RKO (cell line): ENCODE data around the gene TK2.
"Not testable (repeated sequence)": the region's sequence is repeated elsewhere in the genome, so short reads cannot be mapped to it uniquely, and the experiment has no call there.

ENCODE experiments used
- DNase-seq: peaks from one replicate; pipeline ENCODE4 v3.0.0-alpha.2; 2016; ENCODE audit warnings: low spot score

Gene TK2

DNA sequence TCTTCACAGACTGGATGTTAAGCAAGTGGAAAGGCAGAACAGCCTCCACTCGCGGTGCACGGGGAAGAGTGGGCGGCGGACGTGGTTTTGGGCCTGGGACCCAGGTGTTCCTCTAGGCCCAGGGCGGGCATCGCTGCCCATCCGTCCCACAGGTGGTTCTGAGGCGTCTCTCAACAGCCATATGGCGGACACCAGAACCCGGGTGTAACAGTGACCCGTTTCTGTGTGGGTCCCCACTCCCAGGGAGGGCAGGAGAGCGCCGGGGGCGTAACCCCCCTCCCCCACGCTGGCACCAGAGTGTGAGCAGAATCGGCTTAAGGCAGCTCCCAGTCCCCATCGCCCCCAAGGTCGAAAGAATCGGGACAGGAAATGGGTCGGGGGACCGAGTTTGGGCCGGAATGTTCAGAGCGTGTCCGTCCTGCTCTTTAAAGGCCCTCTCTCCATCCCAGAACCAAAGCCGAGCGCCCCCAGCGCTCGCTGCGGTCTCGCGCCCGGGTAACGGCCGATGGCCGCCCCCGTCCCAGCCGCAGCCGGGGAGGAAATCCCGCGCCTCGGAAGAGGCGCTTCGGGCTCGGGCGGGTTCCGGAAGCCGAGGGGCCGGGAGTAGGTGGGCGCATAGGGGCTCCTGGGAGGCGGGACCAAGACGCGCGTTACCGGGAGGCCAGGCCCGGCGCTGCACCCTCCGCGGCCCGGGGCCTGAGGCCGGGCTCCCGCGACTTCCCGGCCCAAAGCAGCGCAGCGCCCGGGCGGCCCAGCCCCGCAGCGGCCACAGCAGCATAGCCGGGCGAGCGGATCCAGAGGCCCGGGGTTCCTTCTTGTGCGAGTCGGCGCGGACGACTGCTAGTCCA lies at the start of gene TK2:
TSS of gene TK2 (minus strand) at position 839 of the 848 bp plus-strand sequence. CDS start at position 778, 61 bp downstream.
- DNase-seq, result peak; percentile 43

- no peak for DNase-seq
Observed at GRCh38 chr16:66598111-66598510, 48.2 kb upstream of the TK2 start.

DNA sequence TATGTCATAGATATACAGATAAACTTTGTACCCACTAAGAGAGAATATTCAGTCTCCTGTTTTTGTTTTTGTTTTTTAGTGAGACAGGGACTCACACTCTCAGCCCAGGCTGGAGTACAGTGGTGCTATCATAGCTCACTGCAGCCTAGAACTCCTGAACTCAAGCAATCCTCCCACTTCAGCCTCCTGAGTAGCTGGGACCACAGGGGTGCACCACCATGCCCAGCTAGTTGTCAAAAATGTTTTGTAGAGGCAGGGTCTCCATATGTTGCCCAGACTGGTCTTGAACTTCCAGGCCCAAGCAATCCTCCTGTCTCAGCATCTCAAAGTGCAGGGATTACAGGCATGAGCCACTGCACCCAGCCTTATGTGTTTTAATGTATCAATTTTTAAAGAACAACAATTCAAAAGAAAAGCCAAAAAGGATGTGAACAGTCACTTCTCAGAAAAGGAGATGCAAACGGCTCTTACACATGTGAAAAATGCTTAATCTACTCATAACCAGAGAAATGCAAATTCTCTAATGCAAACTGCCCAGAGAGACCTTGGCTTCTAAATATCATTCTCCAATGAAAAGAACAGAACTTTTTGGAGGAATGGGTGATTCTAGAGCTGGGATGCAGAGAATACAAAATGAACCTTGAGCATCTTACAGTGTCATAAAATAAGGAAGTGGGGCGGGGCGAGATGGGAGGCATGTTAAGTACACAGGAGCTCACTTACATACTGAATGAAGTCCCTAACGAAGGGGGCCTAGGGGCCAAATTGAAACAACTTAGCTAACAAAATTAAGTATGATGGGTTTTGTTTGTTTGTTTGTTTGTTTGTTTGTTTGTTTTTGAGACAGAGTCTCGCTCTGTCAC lies 47.3 kb upstream of the TK2 start:
- DNase-seq, result no peak

DNA sequence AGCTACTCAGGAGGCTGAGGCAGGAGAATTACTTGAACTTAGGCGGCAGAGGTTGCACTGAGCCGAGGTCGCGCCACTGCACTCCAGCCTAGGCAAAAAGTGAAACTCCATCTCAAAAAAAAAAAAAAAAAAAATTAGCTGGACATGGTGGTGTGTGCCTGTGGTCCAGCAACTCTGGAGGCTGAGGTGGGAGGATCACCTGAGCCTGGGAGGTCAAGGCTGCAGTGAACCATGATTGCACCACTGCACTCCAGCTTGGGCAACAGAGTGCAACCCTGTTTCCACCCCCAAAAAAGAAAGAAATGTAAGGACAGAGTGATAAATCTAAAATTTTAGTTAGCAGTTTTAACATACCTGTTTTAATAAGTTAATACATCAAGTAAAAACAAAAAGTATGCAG lies 46.6 kb upstream of the TK2 start:
- not testable (repeated sequence) for DNase-seq

- DNase-seq, result no peak
Observed at GRCh38 chr16:66594739-66595138, 44.8 kb upstream of the TK2 start.

GRCh38 chr16:66592814-66593213 lies 42.9 kb upstream of the TK2 start:
- DNase-seq, result no peak

DNA sequence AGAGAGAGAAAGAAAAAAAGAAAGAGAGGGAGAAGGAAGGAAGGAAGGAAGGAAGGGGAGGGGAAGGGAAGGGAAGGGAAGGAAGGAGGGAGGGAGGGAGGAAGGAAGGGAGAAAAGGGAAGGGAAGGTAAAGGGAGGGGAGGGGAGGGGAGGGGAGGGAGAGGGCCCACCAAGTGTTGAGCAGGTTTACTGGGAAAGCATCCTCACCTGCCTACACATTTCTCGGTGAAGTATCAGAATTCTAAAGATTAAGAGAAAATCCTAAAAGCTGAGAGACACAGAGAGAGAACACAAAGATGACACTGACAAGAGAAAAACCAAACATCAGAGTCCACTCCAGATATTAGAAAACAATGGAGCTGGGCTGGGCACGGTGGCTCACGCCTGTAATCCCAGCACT lies 42.3 kb upstream of the TK2 start:
- no peak for DNase-seq

DNA sequence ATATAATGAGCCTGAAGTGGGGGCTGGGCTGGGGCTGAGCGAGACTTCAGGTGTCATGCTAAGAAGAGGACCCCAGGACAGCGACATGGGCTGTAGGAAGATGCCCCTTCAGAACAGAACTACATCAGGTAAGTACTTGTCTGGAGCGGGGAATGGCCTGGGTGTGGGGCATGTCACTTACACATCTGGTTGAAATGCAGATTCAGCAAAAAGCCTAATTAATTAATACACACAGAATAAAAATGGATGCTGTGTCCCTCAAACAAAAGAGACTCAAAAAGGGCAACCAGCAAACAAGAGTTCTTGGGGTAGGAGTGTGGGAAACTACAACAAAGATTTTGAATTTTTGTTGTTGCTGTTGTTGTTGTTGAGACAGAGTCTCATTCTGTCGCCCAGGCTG lies 41.1 kb upstream of the TK2 start:
- DNase-seq, result no peak

DNA sequence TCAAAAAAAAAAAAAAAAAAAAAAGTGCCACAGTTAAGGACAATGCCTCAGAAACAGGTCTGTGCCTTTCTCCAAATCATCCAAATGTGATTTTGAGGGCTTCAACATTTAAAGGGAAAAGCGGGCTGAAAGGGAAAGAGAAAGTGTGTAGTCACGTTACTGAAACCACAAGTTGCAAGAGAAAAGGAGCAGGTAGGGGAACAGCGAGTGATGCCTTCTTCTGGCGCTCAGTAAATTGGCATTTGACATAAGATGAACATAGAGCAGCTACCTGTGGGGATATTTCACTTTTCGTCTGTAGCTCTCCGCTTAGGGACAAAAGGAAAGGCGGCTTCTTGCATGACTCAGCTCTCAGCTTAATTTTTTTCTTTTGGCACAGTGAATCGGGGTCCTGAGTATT lies 40.4 kb upstream of the TK2 start:
- no peak for DNase-seq

- DNase-seq, result peak; percentile 46
Observed at GRCh38 chr16:66588981-66589713, 39.2 kb upstream of the TK2 start.

- no peak for DNase-seq
Observed at GRCh38 chr16:66587881-66588600, 38.1 kb upstream of the TK2 start.

DNA sequence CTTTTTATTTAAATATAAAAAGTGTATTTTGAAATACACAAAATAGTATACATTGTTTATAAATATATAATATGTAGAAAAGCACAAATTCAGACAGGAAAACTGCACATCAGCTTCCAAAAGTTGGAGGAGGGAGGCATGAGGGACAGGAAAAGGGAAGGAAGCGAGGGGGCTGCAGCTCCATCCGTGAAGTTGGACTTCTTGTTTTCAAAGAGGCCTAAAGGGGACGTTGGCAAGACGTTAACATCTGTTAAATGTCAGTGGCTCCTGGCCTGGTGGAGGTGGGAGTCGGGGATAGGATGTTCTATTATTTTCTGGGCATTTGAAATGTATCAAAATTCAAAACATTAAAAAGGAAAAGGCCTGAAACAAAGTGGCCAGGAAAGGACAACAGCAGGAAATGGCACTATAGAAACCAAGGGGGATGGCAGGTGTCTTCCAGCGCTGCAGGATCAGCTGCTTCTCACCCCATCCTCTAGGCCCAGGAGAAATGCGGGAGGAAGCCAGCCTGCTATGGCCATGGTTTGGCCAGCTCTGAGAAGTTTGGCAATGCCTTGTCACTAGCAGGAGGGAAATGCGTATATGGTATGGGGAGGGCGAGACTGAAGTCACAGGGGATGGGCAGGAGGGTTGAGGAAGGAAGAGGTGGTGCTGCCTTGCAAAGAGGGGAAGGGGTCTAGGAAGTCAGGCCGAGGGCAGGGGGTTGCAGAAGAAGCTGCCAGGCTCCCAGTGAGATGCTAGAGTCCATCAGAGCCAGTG lies 35.7 kb upstream of the TK2 start:
- no peak for DNase-seq

GRCh38 chr16:66581246-66581952 lies 31.5 kb upstream of the TK2 start:
- DNase-seq, result no peak

DNA sequence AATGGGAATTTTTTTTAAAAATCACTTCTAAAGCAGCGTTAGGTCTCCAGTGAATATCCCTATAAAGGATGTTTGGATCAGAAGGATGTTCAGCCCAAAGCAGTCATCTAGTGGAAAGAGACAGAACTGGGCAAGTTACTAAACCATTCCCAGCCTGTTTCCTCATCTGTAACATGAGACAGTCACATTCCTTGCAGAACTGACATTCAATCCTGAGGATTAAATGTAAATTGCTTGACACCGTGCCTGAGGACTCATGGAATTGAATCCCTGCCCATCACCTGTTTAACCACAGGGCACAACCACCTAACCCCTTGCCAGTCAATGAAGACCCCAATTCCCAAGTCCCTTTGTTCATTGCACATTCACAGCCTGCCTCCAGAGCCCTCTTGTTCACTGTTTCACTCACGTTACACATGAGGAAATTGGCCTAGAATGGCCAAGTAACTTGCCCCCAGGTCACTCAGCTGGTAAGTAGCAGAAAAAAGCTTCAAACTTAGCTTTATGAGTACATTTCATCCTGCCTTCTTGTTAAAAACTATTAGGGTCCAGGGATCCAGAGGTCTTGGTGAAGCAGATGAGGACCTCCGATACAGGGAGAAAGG lies 30.8 kb upstream of the TK2 start:
- no peak for DNase-seq

DNA sequence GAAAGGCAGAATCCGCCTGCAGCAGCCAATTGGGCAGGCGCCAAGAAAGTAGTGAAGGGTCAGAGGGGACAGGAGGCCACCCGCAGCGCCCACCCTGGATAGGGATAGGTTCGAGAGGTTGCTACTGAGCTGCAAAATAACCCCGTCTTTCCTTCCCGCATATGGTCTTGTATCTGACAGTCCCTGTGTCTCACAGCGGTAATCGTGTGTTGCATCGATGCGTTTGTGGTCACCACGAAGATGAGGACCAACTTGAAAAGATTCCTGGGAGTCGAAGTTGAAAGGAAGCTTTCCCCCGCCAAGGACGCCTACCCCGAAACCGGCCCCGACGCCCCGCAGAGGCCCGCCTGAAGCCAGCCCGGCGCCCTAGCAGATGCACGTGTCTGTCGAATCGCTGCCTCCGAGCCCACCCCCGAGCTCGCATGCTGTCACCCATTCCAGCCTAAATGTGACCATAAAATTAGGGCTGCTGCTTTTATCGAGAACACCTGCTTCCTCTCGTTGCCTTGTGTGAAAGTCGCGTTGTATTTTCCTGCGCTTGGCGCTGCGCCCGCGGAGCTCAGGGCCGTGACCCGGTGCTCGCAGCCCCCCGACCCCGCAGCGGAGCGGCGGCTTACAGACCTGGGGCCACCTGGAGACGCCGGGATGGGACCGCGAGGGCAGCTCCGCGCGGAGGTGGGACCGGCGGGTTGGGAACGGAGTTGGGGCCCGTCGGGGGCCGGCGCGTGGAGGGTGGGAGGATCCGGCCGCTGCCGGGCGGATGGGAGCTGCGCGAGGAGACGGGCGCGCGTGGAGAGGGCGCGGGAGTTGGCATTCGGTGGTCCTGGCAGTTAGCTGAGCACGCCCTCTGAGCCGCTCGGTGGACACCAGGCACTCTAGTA lies 29.0 kb upstream of the TK2 start, which contains the start of gene CMTM2:
TSS of gene CMTM2 (plus strand) at position 813 of the 881 bp plus-strand sequence. CDS start 145 bp downstream, outside the sequence.
- DNase-seq, result no peak

- no peak for DNase-seq
Observed at GRCh38 chr16:66576296-66576695, 26.4 kb upstream of the TK2 start.

- no peak for DNase-seq
Observed at GRCh38 chr16:66575060-66575459, 25.1 kb upstream of the TK2 start.

DNA sequence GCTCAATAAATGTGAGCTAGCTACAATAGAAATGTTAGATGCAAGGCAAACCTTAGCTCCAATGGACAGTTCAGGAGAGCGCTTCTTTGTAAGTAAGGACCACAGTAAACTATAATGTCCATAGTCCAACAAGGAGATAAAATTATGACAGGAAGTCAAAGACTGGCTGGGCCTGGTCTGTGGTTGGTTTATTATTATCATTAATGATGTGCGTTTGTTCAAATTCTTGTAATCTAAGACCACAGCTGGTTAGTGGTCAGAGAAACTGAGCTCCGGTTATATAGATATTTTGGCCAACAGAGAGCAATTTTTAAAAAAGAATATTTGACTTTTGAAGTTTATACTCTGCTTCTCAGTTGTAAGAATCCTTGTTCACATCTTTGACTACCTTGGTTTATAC lies 24.6 kb upstream of the TK2 start:
- no peak for DNase-seq

DNA sequence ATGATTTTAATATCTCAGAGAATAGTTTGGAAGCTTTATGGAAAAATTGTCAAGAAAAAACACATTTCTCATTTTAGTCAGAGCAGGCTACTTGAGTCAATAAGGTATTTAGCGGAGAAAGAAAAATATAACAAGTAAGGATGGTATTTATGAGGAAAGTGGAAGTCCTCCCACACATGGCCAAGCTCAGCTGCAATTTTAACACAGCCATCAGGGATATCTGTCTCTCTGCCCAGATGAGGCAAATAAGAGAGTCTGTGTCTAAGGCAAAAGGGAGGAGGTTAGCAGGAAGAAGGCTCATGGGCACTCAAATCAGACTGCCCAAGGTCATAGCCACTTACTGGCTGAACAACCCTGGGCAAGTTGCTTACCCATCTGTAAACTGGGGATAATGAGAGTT lies 24.2 kb upstream of the TK2 start:
- DNase-seq, result no peak
